ENCODE results near the gene TMPRSS3. TPM values are rescaled to one million over a fixed set of nuclear protein-coding genes. Genes with fewer than 3 reads are reported as not detected.

TMPRSS3 gene
- total RNA-seq, 3 donors from 2014 or later: 9.2 to 27.2 TPM; not detected in 1

DNA sequence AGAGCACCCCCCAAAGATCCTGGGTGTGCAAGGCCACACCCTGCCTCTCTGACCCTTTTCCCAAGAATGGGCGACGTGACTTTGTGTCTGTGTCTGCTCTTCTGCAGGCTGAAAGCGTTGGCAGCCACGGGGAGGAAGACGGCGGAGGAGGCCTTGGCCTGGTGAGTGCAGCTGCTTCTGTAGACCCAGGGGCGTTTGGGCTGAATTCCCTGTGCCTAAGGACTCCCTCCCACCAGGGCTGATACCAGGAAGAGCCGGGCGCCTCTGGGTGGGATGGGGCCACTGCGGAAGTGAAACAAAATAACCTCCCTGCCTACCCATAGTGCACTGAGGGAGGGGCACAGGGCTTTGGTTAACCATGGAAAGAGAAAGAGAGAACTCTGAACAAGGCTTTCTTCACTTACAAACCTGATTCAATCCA lies 10.4 kb upstream of the TMPRSS3 start:
- TF ChIP-seq, protein P1, sequence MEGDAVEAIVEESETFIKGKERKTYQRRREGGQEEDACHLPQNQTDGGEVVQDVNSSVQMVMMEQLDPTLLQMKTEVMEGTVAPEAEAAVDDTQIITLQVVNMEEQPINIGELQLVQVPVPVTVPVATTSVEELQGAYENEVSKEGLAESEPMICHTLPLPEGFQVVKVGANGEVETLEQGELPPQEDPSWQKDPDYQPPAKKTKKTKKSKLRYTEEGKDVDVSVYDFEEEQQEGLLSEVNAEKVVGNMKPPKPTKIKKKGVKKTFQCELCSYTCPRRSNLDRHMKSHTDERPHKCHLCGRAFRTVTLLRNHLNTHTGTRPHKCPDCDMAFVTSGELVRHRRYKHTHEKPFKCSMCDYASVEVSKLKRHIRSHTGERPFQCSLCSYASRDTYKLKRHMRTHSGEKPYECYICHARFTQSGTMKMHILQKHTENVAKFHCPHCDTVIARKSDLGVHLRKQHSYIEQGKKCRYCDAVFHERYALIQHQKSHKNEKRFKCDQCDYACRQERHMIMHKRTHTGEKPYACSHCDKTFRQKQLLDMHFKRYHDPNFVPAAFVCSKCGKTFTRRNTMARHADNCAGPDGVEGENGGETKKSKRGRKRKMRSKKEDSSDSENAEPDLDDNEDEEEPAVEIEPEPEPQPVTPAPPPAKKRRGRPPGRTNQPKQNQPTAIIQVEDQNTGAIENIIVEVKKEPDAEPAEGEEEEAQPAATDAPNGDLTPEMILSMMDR (IDR thresholded peaks at IDR 0.05): no peak
- TF ChIP-seq POLR2A (IDR thresholded peaks at IDR 0.05) (no peak), POLR2AphosphoS5 (IDR thresholded peaks at IDR 0.05) (no peak)
- no peak for DNase-seq (ENCODE audit: low spot score in 2 of 2)
- Histone ChIP-seq H3K4me3 (no peak overlapping the region), H3K9me3 (no peaks in the 10 kb centered on the region), H3K4me1 (no peaks in the 10 kb centered on the region), H3K27ac (no peak overlapping the region), H3K36me3 (no peaks in the 10 kb centered on the region), H3K27me3 (no peaks in the 10 kb centered on the region)
- intact Hi-C loops (cut with DNase I; ENCODE audit: low total_unique reads): no loop called here

DNA sequence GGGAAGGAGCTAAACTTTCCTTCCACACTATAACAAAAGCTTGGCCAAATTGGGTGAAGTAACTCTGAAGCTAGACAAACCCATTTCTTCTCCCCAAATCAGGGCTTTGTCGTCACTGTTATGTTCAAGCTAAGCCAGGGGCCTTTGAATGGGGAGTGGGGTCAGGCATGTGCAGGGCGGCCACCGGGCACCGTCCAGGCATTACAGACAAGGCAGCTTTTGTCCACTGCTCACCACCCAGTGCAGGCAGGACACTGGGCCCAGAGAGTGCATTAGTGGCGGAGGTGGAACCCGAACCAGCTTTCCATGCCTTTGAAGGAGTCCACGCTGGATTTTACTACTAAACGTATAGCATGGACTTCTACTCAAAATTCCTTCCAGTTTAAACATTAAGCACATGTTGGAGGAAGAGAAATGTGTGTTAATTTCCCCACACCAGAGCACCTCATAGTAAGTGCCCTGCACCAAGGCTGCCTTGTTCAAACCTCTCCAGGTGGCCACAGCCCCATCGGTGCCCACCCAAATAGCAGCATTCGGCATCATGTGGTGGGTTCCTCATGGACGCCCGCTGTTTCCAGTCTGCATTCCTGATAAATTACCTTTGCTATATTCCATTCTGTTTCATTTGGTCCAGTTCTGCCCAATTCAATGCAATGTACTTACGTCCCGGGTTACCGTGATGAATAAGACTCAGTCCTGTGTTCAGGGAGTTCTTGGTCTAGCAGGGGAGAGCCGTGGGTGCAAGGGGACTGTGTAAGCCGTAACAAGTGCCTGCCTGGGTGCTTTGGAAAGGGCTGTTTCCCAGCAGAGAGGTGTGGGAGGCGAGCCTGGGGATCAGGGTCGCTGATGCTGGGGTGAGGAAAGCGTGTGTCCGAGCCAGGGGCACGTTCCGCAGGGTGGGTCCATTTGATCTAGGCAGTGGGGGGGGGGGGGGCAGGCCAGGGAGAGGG lies 9.5 kb upstream of the TMPRSS3 start:
- intact Hi-C loops (cut with DNase I; ENCODE audit: low total_unique reads): loop anchor here (2.0 kb wide), 1 partner anchor 79 kb away; no protein-coding TSS in a partner anchor
- Histone ChIP-seq H3K36me3 (no peaks in the 10 kb centered on the region), H3K4me3 (no peak overlapping the region), H3K27ac (no peak overlapping the region), H3K27me3 (no peaks in the 10 kb centered on the region), H3K4me1 (no peaks in the 10 kb centered on the region), H3K9me3 (no peaks in the 10 kb centered on the region)
- no peak for TF ChIP-seq POLR2A (IDR thresholded peaks at IDR 0.05)
- TF ChIP-seq POLR2AphosphoS5 (IDR thresholded peaks at IDR 0.05): no peak
- TF ChIP-seq, protein P1 (IDR thresholded peaks at IDR 0.05): no peak
- no peak for DNase-seq (ENCODE audit: low spot score in 2 of 2)

DNA sequence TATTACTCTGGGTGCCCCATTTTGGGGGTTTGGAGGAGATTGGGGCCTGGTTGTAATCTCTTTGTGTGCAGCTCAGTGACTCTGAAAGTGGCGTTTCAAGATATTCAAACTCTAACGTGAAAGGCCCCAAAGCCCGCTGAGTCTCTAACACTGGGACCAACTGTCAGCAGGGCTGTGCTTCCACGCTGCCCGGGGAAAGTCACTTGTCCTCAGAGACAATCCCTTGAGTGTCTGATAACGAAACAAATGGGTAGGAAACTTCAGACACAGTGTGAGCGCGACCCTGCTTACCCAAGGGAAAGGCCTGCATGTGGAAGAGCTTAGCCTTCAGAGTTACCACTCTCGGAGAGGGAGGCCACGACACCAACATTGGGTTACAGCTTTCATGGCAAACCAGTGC lies 8.7 kb upstream of the TMPRSS3 start:
- H3K27ac ChIP-seq: no peak overlapping the region
- no peaks in the 10 kb centered on the region for H3K4me1 ChIP-seq
- no peaks in the 10 kb centered on the region for H3K36me3 ChIP-seq
- intact Hi-C loops (cut with DNase I; ENCODE audit: low total_unique reads): loop anchor here (2.0 kb wide), 1 partner anchor 78 kb away; no protein-coding TSS in a partner anchor
- H3K4me3 ChIP-seq: no peak overlapping the region
- no peaks in the 10 kb centered on the region for H3K9me3 ChIP-seq
- H3K27me3 ChIP-seq: no peaks in the 10 kb centered on the region
- DNase-seq (ENCODE audit: low spot score in 2 of 2): no peak
- TF ChIP-seq, protein P1 (IDR thresholded peaks at IDR 0.05): no peak
- no peak for TF ChIP-seq POLR2A (IDR thresholded peaks at IDR 0.05)
- TF ChIP-seq POLR2AphosphoS5 (IDR thresholded peaks at IDR 0.05): no peak

DNA sequence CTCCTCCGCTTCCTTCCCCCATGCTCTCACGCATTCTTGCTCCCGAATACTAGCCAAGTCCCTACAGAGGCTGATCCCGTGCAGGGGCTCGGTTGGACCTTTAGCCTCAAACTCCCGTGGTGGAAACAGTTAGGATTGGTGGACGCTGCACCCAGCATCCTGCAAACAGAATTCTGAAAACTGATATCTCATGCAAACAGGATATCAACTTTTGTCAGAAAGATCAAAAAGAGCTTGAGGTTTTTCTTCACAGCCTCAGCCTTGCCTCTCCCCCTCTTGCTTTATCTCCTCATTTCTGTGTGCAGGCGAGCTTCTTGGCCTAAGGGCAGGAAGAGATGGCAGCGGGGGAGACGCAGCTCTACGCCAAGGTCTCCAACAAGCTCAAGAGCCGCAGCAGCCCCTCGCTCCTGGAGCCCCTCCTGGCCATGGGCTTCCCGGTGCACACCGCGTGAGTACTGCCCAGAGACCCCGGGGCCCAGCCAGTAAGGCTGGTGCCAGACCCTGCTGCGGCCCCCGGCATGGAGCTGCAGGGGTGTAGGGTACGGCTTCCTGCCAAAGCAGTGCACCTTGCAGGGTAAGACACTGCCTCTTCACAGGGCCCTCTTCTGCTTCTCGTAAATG lies 7.9 kb upstream of the TMPRSS3 start, which contains the start of gene UBASH3A:
Gene UBASH3A, plus strand, starts transcription at position 292 of the 621 bp plus-strand sequence. Its CDS starts 44 bp downstream, at position 336.
- intact Hi-C loops (cut with DNase I; ENCODE audit: low total_unique reads): loop anchor here (2.0 kb wide), 1 partner anchor 77 kb away; no protein-coding TSS in a partner anchor
- TF ChIP-seq, protein P1 (IDR thresholded peaks at IDR 0.05): no peak
- no peak for TF ChIP-seq POLR2AphosphoS5 (IDR thresholded peaks at IDR 0.05)
- no peak for TF ChIP-seq POLR2A (IDR thresholded peaks at IDR 0.05)
- no peak within 1 kb of the TSS for H3K4me3 ChIP-seq
- H3K27me3 ChIP-seq: no peaks in the 10 kb centered on the region
- no peaks in the 10 kb centered on the region for H3K4me1 ChIP-seq
- H3K27ac ChIP-seq: no peak within 1 kb of the TSS
- no peaks in the 10 kb centered on the region for H3K36me3 ChIP-seq
- H3K9me3 ChIP-seq: no peaks in the 10 kb centered on the region
- DNase-seq (ENCODE audit: low spot score in 2 of 2): no peak
